ENCODE data around the gene GFRA4. TPM values are rescaled to one million over a fixed set of nuclear protein-coding genes. Genes with fewer than 3 reads are reported as not detected.

GFRA4 gene
- total RNA-seq, 1 donor = not detected

Other genes starting within 250 kb of the GFRA4 start
- 11.6 TPM for gene ATRN, start 192.4 kb downstream of the GFRA4 start, total RNA-seq
- under 0.01 TPM for gene ADAM33, start 18.6 kb upstream of the GFRA4 start, total RNA-seq
- 0.73 TPM for gene SIGLEC1, start 49.2 kb upstream of the GFRA4 start, total RNA-seq
- not detected for gene HSPA12B, start 69.3 kb upstream of the GFRA4 start, total RNA-seq
- gene ADISSP, start 104.4 kb upstream of the GFRA4 start, total RNA-seq = 15.5 TPM
- not detected for gene SPEF1, start 118.0 kb upstream of the GFRA4 start, total RNA-seq
- 45.5 TPM for gene CENPB, start 123.3 kb upstream of the GFRA4 start, total RNA-seq
- 25.2 TPM for gene CDC25B, start 132.9 kb upstream of the GFRA4 start, total RNA-seq
- gene AP5S1, start 157.1 kb upstream of the GFRA4 start, total RNA-seq = 3.9 TPM
- 6.0 TPM for gene MAVS, start 183.4 kb upstream of the GFRA4 start, total RNA-seq
- 77.3 TPM for gene PANK2, start 226.0 kb upstream of the GFRA4 start, total RNA-seq

Data from mononuclear cell (primary cell).